GM12872 (cell line): ENCODE results near the gene PAFAH2.
A peak's percentile ranks its signal among the peaks of the same experiment; 100 is the strongest.

Experiments
- CTCF ChIP-seq: IDR thresholded peaks from 3 replicates; pipeline ENCODE4 v1.5.1; 2011; ENCODE audit warnings: low read depth, mild to moderate bottlenecking, low read length, moderate library complexity; ENCODE audit not compliant: insufficient read depth

PAFAH2 gene

GRCh38 chr1:26016953-26017545, 19.2 kb upstream of the PAFAH2 start:
- no peak for TF ChIP-seq CTCF

DNA sequence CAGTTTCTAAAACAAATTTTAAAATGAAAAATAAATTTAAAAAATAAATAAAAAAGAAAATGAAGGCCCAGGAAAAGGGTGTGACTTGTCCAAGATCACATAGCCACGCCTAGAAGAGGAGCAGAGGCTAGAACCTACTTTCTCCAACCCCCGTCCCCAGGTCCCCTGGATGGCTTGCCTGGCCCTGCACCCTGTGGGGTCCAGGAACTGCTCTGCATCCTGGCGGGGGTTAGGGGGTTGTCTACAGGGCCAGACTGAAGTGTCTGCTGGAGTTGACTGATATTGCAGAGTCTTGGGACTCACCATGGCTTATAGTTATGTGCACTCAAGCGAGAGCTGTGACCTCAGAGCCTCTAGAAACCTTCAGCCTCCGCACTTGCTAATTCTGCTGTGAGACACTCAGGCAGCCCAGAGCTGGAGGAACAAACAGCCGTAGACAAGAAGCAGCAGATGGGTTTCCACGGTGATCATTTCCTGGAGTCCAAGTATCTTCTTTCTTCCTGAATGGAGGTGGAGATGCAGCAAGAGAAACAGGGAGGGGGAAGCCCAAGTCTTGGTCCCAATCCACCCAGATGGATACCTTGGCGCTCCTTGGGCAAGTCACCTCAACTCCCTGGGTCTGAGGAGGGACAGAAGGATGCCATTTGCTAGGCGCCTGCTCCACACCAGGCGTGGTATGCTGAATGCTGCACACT, 18.5 kb upstream of the PAFAH2 start:
- no peak for TF ChIP-seq CTCF

DNA sequence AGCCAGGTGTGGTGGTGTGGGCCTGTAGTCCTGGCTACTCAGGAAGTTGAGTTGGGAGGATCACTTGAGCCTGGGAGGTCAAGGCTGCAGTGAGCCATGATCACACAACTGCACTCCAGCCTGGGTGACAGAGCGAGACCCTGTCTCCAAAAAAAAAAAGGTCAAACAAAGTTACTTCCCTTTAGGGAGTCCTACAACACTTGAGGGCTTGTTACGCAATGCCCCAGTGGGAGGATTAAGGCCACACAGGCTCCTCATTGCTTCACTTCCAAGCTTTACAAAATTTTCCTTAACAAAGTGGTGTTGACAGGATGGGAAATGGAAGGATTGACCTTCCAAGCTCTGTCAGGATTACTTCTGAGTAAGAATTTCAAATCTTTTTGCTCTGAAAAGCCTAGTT, 17.5 kb upstream of the PAFAH2 start:
- no peak for TF ChIP-seq CTCF

DNA sequence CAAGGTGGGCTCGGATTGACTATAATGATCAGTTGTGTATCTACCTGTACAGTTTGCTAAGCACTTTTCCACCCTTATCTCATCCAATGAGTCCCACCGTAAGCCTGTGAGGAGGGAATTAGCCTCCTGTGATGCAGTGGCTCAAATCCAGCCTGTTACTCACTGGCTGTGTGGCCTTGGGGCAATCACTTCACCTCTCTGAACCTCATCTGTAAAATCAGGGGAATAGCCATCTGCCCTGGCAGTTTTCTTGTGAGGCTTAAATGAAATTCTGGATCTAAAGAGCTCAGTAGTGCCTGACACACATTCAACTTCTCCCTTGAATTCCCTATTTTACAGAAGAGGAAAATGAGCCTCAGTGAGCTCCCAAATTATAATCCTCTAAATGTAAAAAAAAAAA, 16.3 kb upstream of the PAFAH2 start:
- no peak for TF ChIP-seq CTCF

- TF ChIP-seq CTCF: no peak
Measured at GRCh38 chr1:26012864-26013263, 15.0 kb upstream of the PAFAH2 start.

GRCh38 chr1:26010825-26011224, 13.0 kb upstream of the PAFAH2 start:
- no peak for TF ChIP-seq CTCF

DNA sequence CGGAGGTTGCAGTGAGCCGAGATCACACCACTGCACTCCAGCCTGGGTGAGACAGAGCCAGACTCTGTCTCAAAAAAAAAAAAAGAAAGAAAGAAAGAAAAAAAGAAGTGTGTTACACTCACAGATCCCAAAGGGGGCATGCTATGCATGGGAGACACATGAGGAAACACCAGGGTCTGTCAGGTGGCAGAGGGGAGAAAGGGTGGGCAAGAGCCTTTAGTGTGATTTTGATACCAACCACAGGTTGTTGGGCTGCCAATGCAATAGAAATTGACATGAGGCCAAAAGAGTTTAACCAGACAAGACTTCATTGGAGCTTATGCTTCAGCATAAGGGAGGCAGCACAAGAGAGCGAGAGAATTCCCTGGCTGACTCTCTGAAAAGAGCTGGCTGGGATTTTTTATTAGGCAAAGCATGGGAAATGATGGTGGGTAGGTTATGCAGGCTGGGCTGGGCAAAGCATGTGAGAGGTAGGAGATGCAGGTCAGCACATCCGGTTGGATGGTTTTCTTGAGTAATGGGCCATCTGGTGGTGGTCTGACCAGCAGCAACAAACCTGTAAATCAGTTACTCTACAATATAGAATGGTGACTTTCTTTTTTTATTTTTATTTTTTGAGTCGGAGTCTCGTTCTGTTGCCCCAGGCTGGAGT, 12.1 kb upstream of the PAFAH2 start:
- peak; percentile 39; the same call in 2 of the 3 replicates for TF ChIP-seq CTCF
